HL-60 (cell line): ENCODE data around the gene MUC20.
"Not testable (repeated sequence)": the region's sequence is repeated elsewhere in the genome, so short reads cannot be mapped to it uniquely, and the experiment has no call there.

ENCODE experiments used
- DNase-seq, 2 experiments: peaks; one replicate each; pipeline ENCODE4 v3.0.0-alpha.2; 2010 to 2020; ENCODE audit warnings: low read depth in 1 of 2, low spot score in 1 of 2
- H3K27ac ChIP-seq: fragments of 250-450 bp; sonication (Bioruptor Pico); replicated peaks from 2 replicates; pipeline ENCODE4 v1.5.1; 2020; ENCODE audit warnings: mild to moderate bottlenecking, moderate library complexity
- H3K27me3 ChIP-seq: fragments of 250-450 bp; sonication (Bioruptor Pico); 2 replicates; pipeline ENCODE4 v1.5.1; 2021; ENCODE audit warnings: mild to moderate bottlenecking, moderate library complexity; ENCODE audit not compliant: insufficient read depth, poor library complexity, severe bottlenecking
- H3K4me3 ChIP-seq: replicated peaks from 2 replicates; pipeline ENCODE4 v1.5.1; 2011; ENCODE audit warnings: mild to moderate bottlenecking, control low read depth, low read length; ENCODE audit not compliant: insufficient read depth
- GABPA ChIP-seq: IDR thresholded peaks from 2 replicates; pipeline ENCODE4 v1.6.1; 2012; ENCODE audit warnings: low read depth
- POLR2AphosphoS5 ChIP-seq: IDR thresholded peaks from 2 replicates; pipeline ENCODE4 v1.6.1; 2012; ENCODE audit warnings: low read depth
- SPI1 ChIP-seq: IDR thresholded peaks from 2 replicates; pipeline ENCODE4 v1.6.1; 2012; ENCODE audit warnings: low read depth, mild to moderate bottlenecking, borderline replicate concordance
- TF ChIP-seq, protein P1 (sequence below): IDR thresholded peaks from 2 replicates; pipeline ENCODE4 v1.6.1; 2012; ENCODE audit warnings: low read depth; ENCODE audit not compliant: insufficient replicate concordance
- TF ChIP-seq, protein P2 (sequence below): IDR thresholded peaks from one replicate; pipeline ENCODE4 v1.5.1; 2011; ENCODE audit warnings: low read length, control low read depth, inconsistent platforms; ENCODE audit not compliant: insufficient read depth

MUC20 gene

DNA sequence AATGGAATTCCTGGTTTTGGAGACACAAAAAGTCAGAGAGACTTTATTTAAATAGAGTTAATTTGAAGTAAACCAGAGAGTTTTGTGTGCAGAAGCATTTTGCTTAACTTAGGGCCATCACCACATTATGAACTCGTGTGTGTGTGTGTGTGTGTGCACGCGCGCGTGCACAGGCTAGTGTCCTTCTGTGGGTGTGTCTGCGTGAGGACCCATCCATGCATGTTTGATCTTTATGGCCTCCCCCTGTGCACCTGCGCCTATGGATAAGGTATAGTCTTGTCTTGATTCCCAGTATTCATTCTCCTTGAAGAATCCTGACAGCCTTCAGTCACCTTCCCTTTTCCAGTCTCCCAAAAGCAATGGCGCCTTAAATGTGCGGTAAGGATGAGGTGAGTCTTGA, 26.0 kb downstream of the MUC20 start:
- Histone ChIP-seq H3K4me3 (no peak overlapping the region), H3K27ac (no peak overlapping the region), H3K27me3 (no peaks in the 10 kb centered on the region)
- no peak for DNase-seq
- TF ChIP-seq GABPA (no peak), POLR2AphosphoS5 (no peak), SPI1 (no peak)
- TF ChIP-seq, protein P1, sequence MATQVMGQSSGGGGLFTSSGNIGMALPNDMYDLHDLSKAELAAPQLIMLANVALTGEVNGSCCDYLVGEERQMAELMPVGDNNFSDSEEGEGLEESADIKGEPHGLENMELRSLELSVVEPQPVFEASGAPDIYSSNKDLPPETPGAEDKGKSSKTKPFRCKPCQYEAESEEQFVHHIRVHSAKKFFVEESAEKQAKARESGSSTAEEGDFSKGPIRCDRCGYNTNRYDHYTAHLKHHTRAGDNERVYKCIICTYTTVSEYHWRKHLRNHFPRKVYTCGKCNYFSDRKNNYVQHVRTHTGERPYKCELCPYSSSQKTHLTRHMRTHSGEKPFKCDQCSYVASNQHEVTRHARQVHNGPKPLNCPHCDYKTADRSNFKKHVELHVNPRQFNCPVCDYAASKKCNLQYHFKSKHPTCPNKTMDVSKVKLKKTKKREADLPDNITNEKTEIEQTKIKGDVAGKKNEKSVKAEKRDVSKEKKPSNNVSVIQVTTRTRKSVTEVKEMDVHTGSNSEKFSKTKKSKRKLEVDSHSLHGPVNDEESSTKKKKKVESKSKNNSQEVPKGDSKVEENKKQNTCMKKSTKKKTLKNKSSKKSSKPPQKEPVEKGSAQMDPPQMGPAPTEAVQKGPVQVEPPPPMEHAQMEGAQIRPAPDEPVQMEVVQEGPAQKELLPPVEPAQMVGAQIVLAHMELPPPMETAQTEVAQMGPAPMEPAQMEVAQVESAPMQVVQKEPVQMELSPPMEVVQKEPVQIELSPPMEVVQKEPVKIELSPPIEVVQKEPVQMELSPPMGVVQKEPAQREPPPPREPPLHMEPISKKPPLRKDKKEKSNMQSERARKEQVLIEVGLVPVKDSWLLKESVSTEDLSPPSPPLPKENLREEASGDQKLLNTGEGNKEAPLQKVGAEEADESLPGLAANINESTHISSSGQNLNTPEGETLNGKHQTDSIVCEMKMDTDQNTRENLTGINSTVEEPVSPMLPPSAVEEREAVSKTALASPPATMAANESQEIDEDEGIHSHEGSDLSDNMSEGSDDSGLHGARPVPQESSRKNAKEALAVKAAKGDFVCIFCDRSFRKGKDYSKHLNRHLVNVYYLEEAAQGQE, result no peak
- TF ChIP-seq, protein P2, sequence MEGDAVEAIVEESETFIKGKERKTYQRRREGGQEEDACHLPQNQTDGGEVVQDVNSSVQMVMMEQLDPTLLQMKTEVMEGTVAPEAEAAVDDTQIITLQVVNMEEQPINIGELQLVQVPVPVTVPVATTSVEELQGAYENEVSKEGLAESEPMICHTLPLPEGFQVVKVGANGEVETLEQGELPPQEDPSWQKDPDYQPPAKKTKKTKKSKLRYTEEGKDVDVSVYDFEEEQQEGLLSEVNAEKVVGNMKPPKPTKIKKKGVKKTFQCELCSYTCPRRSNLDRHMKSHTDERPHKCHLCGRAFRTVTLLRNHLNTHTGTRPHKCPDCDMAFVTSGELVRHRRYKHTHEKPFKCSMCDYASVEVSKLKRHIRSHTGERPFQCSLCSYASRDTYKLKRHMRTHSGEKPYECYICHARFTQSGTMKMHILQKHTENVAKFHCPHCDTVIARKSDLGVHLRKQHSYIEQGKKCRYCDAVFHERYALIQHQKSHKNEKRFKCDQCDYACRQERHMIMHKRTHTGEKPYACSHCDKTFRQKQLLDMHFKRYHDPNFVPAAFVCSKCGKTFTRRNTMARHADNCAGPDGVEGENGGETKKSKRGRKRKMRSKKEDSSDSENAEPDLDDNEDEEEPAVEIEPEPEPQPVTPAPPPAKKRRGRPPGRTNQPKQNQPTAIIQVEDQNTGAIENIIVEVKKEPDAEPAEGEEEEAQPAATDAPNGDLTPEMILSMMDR, result no peak

DNA sequence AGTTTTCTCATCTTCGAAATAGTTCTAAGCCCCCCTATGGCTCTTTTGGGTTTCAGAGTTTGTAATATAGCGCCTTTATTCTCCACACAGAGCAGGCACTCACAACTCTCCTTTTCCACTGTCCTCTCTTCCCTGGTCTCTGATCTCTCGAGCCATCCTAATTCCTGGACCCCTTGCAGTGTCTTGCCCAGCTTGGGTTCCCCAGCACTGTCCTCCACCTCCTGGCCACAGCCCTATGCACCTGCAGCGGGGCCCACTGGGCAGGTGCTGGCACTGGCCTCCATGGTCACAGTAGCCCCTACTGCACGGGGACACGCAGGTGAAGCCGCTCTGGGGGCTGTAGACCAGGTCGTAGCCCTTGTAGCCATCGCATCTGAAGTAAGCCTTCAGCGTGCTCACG, 27.9 kb downstream of the MUC20 start:
- H3K4me3 ChIP-seq, result no peak overlapping the region
- TF ChIP-seq GABPA, result no peak
- TF ChIP-seq, protein P2, result no peak
- TF ChIP-seq POLR2AphosphoS5, result no peak
- no peak for TF ChIP-seq SPI1
- TF ChIP-seq, protein P1, result no peak
- no peaks in the 10 kb centered on the region for H3K27me3 ChIP-seq
- H3K27ac ChIP-seq, result no peak overlapping the region
- no peak for DNase-seq

DNA sequence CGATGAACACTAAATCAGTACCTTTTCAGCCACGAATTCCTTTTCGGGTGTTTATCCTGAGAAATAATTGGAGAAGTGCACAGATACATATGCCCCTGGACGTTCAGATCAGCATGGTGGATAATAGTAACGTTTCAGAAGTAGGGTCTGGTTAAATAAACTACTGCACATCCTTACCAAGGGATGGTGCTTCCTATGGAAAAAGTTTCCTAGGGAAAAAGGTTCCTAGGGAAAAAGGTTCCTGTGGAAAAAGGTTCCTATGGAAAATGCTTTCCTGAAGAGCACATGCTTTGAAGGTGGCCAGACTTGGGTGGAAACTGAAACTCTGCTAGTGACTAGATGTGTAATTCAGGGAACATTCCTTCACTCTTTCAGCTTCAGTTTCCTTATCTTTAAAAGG, 28.3 kb downstream of the MUC20 start:
- H3K27me3 ChIP-seq, H3K4me3 ChIP-seq, DNase-seq, H3K27ac ChIP-seq: not testable (repeated sequence)

DNA sequence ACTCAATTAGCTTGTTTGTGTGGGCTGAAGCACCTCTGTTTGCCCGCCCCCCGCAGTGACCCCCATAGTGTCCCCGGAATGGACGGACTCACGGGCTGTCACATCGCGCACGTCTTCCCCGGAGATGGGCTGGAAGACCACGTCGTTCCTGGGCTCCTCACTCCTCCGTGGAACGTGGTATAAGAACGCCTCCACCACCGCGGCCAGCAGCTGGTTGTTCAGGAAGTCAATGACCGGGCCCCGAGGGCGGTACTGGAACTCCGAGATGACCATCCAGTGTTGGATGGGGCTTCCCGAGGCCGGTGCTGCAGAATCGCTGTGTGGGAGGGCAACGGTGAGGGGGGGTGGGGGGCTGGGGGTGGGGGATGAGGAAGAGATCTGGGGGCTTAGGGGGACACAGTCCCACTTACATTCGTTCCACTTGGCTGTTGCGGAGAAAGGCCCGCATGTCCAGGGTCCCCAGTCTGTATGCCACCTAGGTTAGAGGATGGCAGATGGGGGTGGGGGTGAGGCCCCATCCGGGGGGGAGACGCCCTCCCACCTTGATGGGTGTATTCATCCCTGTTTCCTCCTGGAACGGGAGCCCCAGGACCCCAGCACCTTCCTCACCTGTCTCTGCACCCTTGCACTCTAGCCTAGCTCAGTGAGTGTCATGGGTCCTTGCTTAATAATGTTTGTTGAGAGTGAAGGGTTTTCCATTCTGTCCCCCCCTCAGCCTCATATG, 30.2 kb downstream of the MUC20 start:
- Histone ChIP-seq H3K27me3 (no peaks in the 10 kb centered on the region), H3K4me3 (no peak overlapping the region), H3K27ac (no peak overlapping the region)
- TF ChIP-seq GABPA (no peak), SPI1 (no peak), POLR2AphosphoS5 (no peak)
- TF ChIP-seq, protein P2, result no peak
- TF ChIP-seq, protein P1, result no peak
- no peak for DNase-seq
